Keratinocyte (primary cell): ENCODE results near the gene PDE6A. TPM values are rescaled to one million over a fixed set of nuclear protein-coding genes. Genes with fewer than 3 reads are reported as not detected.
A peak's percentile ranks its signal among the peaks of the same experiment; 100 is the strongest.

ENCODE experiments used
- DNase-seq: peaks from one replicate; pipeline ENCODE4 v3.0.0-alpha.2; 2011; ENCODE audit warnings: low read depth, missing footprints, low spot score
- FAIRE-seq: peaks from 2 replicates; lab custom pipeline; 2011; peaks lifted over from hg19 to GRCh38; lab: Jason Lieb, UNC
- H2AFZ ChIP-seq: 2 replicates; pipeline ENCODE4 v1.6.0; 2012; ENCODE audit warnings: low read length, control low read depth, inconsistent platforms; ENCODE audit not compliant: control insufficient read depth
- H3K27ac ChIP-seq: 2 replicates; pipeline ENCODE4 v1.5.1; 2011; ENCODE audit warnings: low read length; ENCODE audit not compliant: control insufficient read depth, insufficient read depth
- H3K27me3 ChIP-seq: 3 replicates; pipeline ENCODE4 v1.6.0; 2011; ENCODE audit warnings: low read length; ENCODE audit not compliant: control insufficient read depth, insufficient read depth; ENCODE audit errors: extremely low read depth
- H3K36me3 ChIP-seq, 2 experiments: 2 replicates in 1 of 2; 3 replicates in 1 of 2; pipeline ENCODE4 v1.5.1; 2011; ENCODE audit warnings: low read length in 2 of 2, mild to moderate bottlenecking in 1 of 2; ENCODE audit not compliant: control insufficient read depth in 2 of 2, insufficient read depth in 2 of 2; ENCODE audit errors: extremely low read depth in 1 of 2
- H3K4me1 ChIP-seq: 3 replicates; pipeline ENCODE4 v1.5.1; 2011; ENCODE audit warnings: low read length; ENCODE audit not compliant: control insufficient read depth, insufficient read depth; ENCODE audit errors: extremely low read depth
- H3K4me2 ChIP-seq: 3 replicates; pipeline ENCODE4 v1.6.0; 2011; ENCODE audit warnings: low read depth, low read length; ENCODE audit not compliant: control insufficient read depth, insufficient read depth; ENCODE audit errors: extremely low read depth
- H3K4me3 ChIP-seq, 3 experiments: fragments of 200-600 bp in 1 of 3; sonication (generic) in 1 of 3; 2 replicates in 2 of 3; 3 replicates in 1 of 3; pipeline ENCODE4 v1.5.1; 2011 to 2016; ENCODE audit warnings: low read length in 3 of 3, mild to moderate bottlenecking in 3 of 3, control low read depth in 2 of 3, inconsistent platforms in 1 of 3, low read depth in 1 of 3, mixed read lengths in 1 of 3, mixed run types in 1 of 3, moderate library complexity in 1 of 3; ENCODE audit not compliant: control insufficient read depth in 2 of 3, insufficient read depth in 2 of 3; ENCODE audit errors: extremely low read depth in 1 of 3
- H3K79me2 ChIP-seq: 2 replicates; pipeline ENCODE4 v1.6.0; 2012; ENCODE audit warnings: low read length; ENCODE audit not compliant: control insufficient read depth, insufficient read depth
- H3K9ac ChIP-seq: 3 replicates; pipeline ENCODE4 v1.6.0; 2011; ENCODE audit warnings: low read length; ENCODE audit not compliant: control insufficient read depth, insufficient read depth; ENCODE audit errors: extremely low read depth
- H3K9me1 ChIP-seq: 3 replicates; pipeline ENCODE4 v1.6.0; 2011; ENCODE audit warnings: low read length; ENCODE audit not compliant: control insufficient read depth, insufficient read depth; ENCODE audit errors: extremely low read depth
- H3K9me3 ChIP-seq: 2 replicates; pipeline ENCODE4 v1.5.1; 2012; ENCODE audit warnings: low read depth, low read length; ENCODE audit not compliant: control insufficient read depth
- H4K20me1 ChIP-seq: 3 replicates; pipeline ENCODE4 v1.6.0; 2011; ENCODE audit warnings: low read length; ENCODE audit not compliant: control insufficient read depth, insufficient read depth; ENCODE audit errors: extremely low read depth
- CTCF ChIP-seq, 3 experiments: IDR thresholded peaks in 1 of 3; conservative IDR thresholded peaks in 1 of 3; optimal IDR thresholded peaks in 1 of 3; 2 replicates in 2 of 3; 3 replicates in 1 of 3; pipeline versions ENCODE3 to v1.5.1; 2011; ENCODE audit warnings: low read length in 3 of 3, mild to moderate bottlenecking in 3 of 3, moderate library complexity in 2 of 3, control low read depth in 1 of 3, inconsistent platforms in 1 of 3; ENCODE audit not compliant: insufficient read depth in 2 of 3; ENCODE audit errors: extremely low read depth in 1 of 3
- EZH2 ChIP-seq: IDR thresholded peaks from one replicate; pipeline ENCODE4 v1.6.1; 2012; ENCODE audit warnings: inconsistent platforms, mild to moderate bottlenecking, low read length, moderate library complexity
- dilution Hi-C: fragments of 300-500 bp; cut with MboI; formaldehyde crosslinking; loops from one replicate; pipeline ENCODE4 v1.7.0; 2020; ENCODE audit warnings: low sequenced_read_pairs; ENCODE audit not compliant: extremely low pct_ligation_motif_present
- polyA plus RNA-seq, 5 experiments: library from polyadenylated mRNA; depleted of rRNA in 3 of 5; stranded (reverse) in 3 of 5; stranded (forward) in 1 of 5; unstranded in 1 of 5; fragments of >200 nt; gene quantifications; 1 replicate in 1 of 5; 2 replicates in 3 of 5; 3 replicates in 1 of 5; pipeline versions ENCODE4 v1.2.1 to v1.2.3, GENCODE V29; 2011 to 2012; ENCODE audit warnings: missing spikeins in 2 of 5, low read depth in 1 of 5, low replicate concordance in 1 of 5

Gene PDE6A
- polyA plus RNA-seq, 1 donor (not counting 4 experiments of a cell fraction or from before 2014, with no cell fraction given): 0.03 TPM

GRCh38 chr5:149935431-149935901, 9.1 kb downstream of the PDE6A start:
- Histone ChIP-seq H3K4me2 (peak overlapping the region; percentile 72), H3K27me3 (no peaks in the 10 kb centered on the region), H3K27ac (peak overlapping the region; percentile 83), H3K9me1 (no peaks in the 10 kb centered on the region), H4K20me1 (no peaks in the 10 kb centered on the region), H3K79me2 (no peaks in the 10 kb centered on the region), H3K9me3 (no peaks in the 10 kb centered on the region), H3K4me3 (peak overlapping the region in 2 of 3 experiments; percentile 34), H3K4me1 (peaks cover 55% of the 10 kb centered on the region), H3K36me3 (no peaks in the 10 kb centered on the region), H2AFZ (peak overlapping the region; percentile 90), H3K9ac (peak overlapping the region; percentile 66)
- FAIRE-seq (peak; percentile 9), DNase-seq (no peak)
- TF ChIP-seq EZH2 (no peak), CTCF (optimal IDR thresholded peaks at IDR 0.05 in 1 of 3, IDR thresholded peaks at IDR 0.05 in 1 of 3, conservative IDR thresholded peaks at IDR 0.05 in 1 of 3; ENCODE audit: extremely low read depth in 1 of 3, insufficient read depth in 2 of 3, low read length in 3 of 3) (no peak)
- dilution Hi-C loops: no loop called here

- Histone ChIP-seq H3K9me3 (no peaks in the 10 kb centered on the region), H3K27ac (no peak overlapping the region), H3K4me3 (no peak overlapping the region), H3K9me1 (no peaks in the 10 kb centered on the region), H4K20me1 (no peaks in the 10 kb centered on the region), H3K4me2 (no peak overlapping the region), H3K36me3 (no peaks in the 10 kb centered on the region), H2AFZ (no peak overlapping the region), H3K79me2 (no peaks in the 10 kb centered on the region), H3K4me1 (peaks cover 29% of the 10 kb centered on the region), H3K27me3 (no peaks in the 10 kb centered on the region), H3K9ac (no peak overlapping the region)
- dilution Hi-C loops: no loop called here
- peak; percentile 59 for FAIRE-seq
- TF ChIP-seq CTCF (optimal IDR thresholded peaks at IDR 0.05 in 1 of 3, IDR thresholded peaks at IDR 0.05 in 1 of 3, conservative IDR thresholded peaks at IDR 0.05 in 1 of 3; ENCODE audit: extremely low read depth in 1 of 3, insufficient read depth in 2 of 3, low read length in 3 of 3) (no peak), EZH2 (no peak)
- no peak for DNase-seq
Measured at GRCh38 chr5:149932445-149933350, 11.9 kb downstream of the PDE6A start.
